Transverse colon (tissue), 4 donors: Measurements from ENCODE around the gene GAD2.

Source experiments
- EP300 ChIP-seq: sonication (generic); formaldehyde crosslinking; IDR thresholded peaks from one replicate; pipeline ENCODE4 v1.6.1; 2017; ENCODE audit warnings: antibody characterized with exemption, low read depth
- POLR2A ChIP-seq: fragments of 450-650 bp; IDR thresholded peaks from one replicate; pipeline ENCODE4 v1.6.1; 2016; ENCODE audit warnings: antibody characterized with exemption, mild to moderate bottlenecking, moderate library complexity
- POLR2AphosphoS5 ChIP-seq, 3 donors: sonication (generic); formaldehyde crosslinking; IDR thresholded peaks; one replicate each; pipeline ENCODE4 v1.6.1; 2016; ENCODE audit warnings: antibody characterized with exemption in 3 of 3
- TF ChIP-seq, protein P1 (sequence below), 5 experiments: fragments of 200-600 bp in 3 of 5; fragments of 450-650 bp in 2 of 5; sonication (generic) in 3 of 5; IDR thresholded peaks; 1 replicate in 2 of 5; 2 replicates in 3 of 5; pipeline ENCODE4 v1.5.1; 2016 to 2017; ENCODE audit warnings: antibody characterized with exemption in 5 of 5, inconsistent platforms in 3 of 5, mild to moderate bottlenecking in 2 of 5, moderate library complexity in 1 of 5

DNA sequence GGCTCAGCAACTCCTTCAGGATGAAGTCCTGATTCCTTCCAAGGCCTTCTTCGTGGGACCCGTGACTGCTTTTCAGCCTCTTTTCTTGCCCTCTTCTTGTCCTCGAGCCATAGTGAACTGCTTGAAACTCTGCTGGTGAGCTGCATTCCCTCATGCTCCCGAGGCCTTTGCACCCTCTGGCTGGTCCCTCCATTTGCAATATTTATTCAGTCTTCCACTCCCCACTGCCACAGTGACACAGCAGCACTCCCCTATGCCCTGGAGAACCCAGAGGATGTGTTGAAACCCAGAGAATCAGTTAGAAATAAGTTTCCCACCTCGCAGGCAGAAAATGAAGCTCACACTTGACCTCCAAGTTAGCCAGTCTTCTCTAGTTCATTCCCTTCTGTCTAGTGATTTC is 22.3 kb upstream of the GAD2 start:
- TF ChIP-seq POLR2AphosphoS5 (IDR thresholded peaks at IDR 0.05) (no peak), EP300 (no peak), POLR2A (no peak)
- TF ChIP-seq, protein P1, sequence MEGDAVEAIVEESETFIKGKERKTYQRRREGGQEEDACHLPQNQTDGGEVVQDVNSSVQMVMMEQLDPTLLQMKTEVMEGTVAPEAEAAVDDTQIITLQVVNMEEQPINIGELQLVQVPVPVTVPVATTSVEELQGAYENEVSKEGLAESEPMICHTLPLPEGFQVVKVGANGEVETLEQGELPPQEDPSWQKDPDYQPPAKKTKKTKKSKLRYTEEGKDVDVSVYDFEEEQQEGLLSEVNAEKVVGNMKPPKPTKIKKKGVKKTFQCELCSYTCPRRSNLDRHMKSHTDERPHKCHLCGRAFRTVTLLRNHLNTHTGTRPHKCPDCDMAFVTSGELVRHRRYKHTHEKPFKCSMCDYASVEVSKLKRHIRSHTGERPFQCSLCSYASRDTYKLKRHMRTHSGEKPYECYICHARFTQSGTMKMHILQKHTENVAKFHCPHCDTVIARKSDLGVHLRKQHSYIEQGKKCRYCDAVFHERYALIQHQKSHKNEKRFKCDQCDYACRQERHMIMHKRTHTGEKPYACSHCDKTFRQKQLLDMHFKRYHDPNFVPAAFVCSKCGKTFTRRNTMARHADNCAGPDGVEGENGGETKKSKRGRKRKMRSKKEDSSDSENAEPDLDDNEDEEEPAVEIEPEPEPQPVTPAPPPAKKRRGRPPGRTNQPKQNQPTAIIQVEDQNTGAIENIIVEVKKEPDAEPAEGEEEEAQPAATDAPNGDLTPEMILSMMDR (IDR thresholded peaks at IDR 0.05) = no peak
